Measurements from ENCODE around the gene ATP8A2.

Gene ATP8A2

DNA sequence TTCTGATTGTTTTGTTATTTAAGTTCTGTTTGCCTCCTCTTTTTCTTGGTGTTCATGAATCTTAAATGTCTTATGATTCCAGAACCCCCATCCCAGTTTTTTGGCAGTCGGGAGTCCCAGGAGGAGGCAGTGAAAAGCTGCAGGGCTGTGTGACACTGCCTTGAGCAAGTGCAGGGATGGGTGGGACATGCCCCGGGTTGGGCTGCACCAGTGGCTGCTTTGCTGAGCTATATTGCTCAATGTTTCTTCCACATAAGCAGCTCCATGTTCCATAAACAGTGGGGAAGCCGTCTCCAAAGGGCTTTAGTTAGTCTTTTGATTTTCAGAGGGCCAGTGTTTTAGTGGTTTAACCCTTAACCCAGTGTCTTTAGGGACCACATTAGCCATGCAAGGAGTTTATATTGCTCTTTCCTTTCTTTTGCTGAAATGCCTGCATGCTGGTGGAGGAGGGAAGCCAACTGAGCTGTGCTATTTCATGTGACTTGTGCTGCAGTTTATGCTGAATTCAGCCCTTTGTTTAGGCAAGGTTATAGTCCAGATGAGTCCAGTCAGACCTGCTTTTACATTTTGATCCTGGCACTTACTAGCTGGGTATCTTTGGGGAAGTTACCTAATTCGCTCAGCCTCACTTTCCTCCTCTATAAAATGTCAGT lies 13.1 kb downstream of the ATP8A2 start:
- Histone ChIP-seq H3K9ac (ENCODE audit: low read depth, low read length) (no peak overlapping the region), H3K27ac (ENCODE audit: low read depth, low read length) (no peak overlapping the region), H3K27me3 (ENCODE audit: insufficient read depth, low read length) (no peaks in the 10 kb centered on the region), H3K9me3 (ENCODE audit: insufficient read depth, low read depth, low read length) (no peaks in the 10 kb centered on the region), H3K4me3 (ENCODE audit: low read length) (no peak overlapping the region), H3K4me1 (ENCODE audit: insufficient read depth, low read length) (peaks cover 4% of the 10 kb centered on the region; the same call in 1 of the 2 replicates), H3K36me3 (ENCODE audit: insufficient read depth, low read length) (no peaks in the 10 kb centered on the region)
- WGBS: 55% methylated on average over 4 of the region's 4 CpGs

DNA sequence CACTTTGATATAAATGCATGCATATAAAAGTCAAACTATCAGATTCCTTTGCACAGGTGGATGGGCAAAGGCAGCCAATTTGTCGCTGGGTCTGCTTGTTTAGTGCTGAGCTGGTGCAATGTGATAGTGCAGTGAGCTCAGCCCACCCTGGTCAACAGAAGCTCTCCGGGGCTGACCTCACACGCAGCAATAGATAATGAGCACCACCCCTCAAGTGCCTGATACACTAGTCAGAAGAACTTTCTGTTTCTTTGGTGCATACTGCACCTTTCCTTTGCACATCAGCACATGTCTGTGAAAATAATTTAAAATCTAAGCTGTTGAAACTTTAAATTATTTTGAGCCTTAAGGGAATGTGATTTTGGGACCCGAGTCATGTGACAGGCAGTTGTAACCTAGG lies 20.2 kb downstream of the ATP8A2 start:
- Histone ChIP-seq H3K4me3 (ENCODE audit: low read length) (no peak overlapping the region), H3K27me3 (ENCODE audit: insufficient read depth, low read length) (no peaks in the 10 kb centered on the region), H3K9ac (ENCODE audit: low read depth, low read length) (no peak overlapping the region), H3K27ac (ENCODE audit: low read depth, low read length) (no peak overlapping the region), H3K4me1 (ENCODE audit: insufficient read depth, low read length) (no peaks in the 10 kb centered on the region), H3K36me3 (ENCODE audit: insufficient read depth, low read length) (no peaks in the 10 kb centered on the region), H3K9me3 (ENCODE audit: insufficient read depth, low read depth, low read length) (no peaks in the 10 kb centered on the region)
- 81% methylated on average over 4 of the region's 4 CpGs for WGBS

GRCh38 chr13:25394402-25395060 lies 22.8 kb downstream of the ATP8A2 start:
- no peaks in the 10 kb centered on the region for H3K9me3 ChIP-seq (ENCODE audit: insufficient read depth, low read depth, low read length)
- H3K27me3 ChIP-seq (ENCODE audit: insufficient read depth, low read length): no peaks in the 10 kb centered on the region
- no peaks in the 10 kb centered on the region for H3K36me3 ChIP-seq (ENCODE audit: insufficient read depth, low read length)
- H3K4me3 ChIP-seq (ENCODE audit: low read length): no peak overlapping the region
- no peak overlapping the region for H3K9ac ChIP-seq (ENCODE audit: low read depth, low read length)
- peaks cover 14% of the 10 kb centered on the region; the same call in 1 of the 2 replicates for H3K4me1 ChIP-seq (ENCODE audit: insufficient read depth, low read length)
- WGBS: 87% methylated on average over 4 of the region's 4 CpGs
- no peak overlapping the region for H3K27ac ChIP-seq (ENCODE audit: low read depth, low read length)

DNA sequence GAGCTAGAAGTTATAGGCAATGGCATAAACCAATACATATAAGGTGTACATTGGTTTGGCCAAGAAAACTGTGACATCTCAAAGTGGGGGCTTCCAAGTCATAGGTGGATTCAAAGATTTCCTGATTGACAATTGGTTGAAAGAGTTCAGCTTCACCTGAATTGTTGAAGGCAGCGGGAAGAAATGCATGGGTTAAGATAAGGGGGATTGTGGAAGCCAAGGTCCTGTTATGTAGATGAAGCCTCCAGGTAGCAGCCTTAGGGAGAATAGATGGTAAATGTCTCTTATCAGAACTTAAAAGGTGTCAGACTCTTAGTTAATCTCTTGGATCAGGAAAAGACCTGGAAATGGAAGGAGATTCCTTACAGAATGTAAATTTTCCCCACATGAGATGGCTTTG lies 26.0 kb downstream of the ATP8A2 start:
- no peaks in the 10 kb centered on the region for H3K27me3 ChIP-seq (ENCODE audit: insufficient read depth, low read length)
- no peaks in the 10 kb centered on the region for H3K9me3 ChIP-seq (ENCODE audit: insufficient read depth, low read depth, low read length)
- WGBS: 53% methylated on average over 1 of the region's 1 CpG
- H3K27ac ChIP-seq (ENCODE audit: low read depth, low read length): no peak overlapping the region
- H3K9ac ChIP-seq (ENCODE audit: low read depth, low read length): no peak overlapping the region
- peaks cover 14% of the 10 kb centered on the region; the same call in 1 of the 2 replicates for H3K4me1 ChIP-seq (ENCODE audit: insufficient read depth, low read length)
- H3K4me3 ChIP-seq (ENCODE audit: low read length): no peak overlapping the region
- no peaks in the 10 kb centered on the region for H3K36me3 ChIP-seq (ENCODE audit: insufficient read depth, low read length)

GRCh38 chr13:25400925-25401324 lies 29.2 kb downstream of the ATP8A2 start:
- 95% methylated on average over 6 of the region's 6 CpGs for WGBS
- Histone ChIP-seq H3K9me3 (ENCODE audit: insufficient read depth, low read depth, low read length) (no peaks in the 10 kb centered on the region), H3K9ac (ENCODE audit: low read depth, low read length) (no peak overlapping the region), H3K27ac (ENCODE audit: low read depth, low read length) (no peak overlapping the region), H3K36me3 (ENCODE audit: insufficient read depth, low read length) (no peaks in the 10 kb centered on the region), H3K27me3 (ENCODE audit: insufficient read depth, low read length) (no peaks in the 10 kb centered on the region), H3K4me1 (ENCODE audit: insufficient read depth, low read length) (peaks cover 14% of the 10 kb centered on the region; the same call in 1 of the 2 replicates), H3K4me3 (ENCODE audit: low read length) (no peak overlapping the region)

DNA sequence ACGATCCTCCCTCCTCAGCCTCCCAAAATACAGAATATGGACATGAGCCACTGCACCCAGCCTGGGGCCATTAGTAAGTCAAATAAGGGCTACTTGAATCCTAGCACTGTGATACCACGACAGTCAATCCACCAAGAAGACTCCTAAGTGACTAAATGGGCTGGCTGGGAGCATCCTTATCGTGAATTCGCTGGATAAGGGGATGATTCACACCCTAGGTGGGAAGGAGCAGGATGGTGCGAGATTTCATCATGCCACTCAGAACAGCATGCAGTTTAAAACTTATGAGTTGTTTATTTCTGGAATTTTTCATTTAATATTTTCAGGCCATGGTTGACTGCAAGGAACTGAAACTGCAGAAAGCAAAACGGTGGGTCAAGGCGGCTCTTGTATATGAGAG lies 30.2 kb downstream of the ATP8A2 start:
- H3K27me3 ChIP-seq (ENCODE audit: insufficient read depth, low read length): no peaks in the 10 kb centered on the region
- no peaks in the 10 kb centered on the region for H3K36me3 ChIP-seq (ENCODE audit: insufficient read depth, low read length)
- H3K4me3 ChIP-seq (ENCODE audit: low read length): no peak overlapping the region
- no peaks in the 10 kb centered on the region for H3K9me3 ChIP-seq (ENCODE audit: insufficient read depth, low read depth, low read length)
- no peak overlapping the region for H3K9ac ChIP-seq (ENCODE audit: low read depth, low read length)
- WGBS: 94% methylated on average over 7 of the region's 7 CpGs
- H3K4me1 ChIP-seq (ENCODE audit: insufficient read depth, low read length): peaks cover 14% of the 10 kb centered on the region; the same call in 1 of the 2 replicates
- H3K27ac ChIP-seq (ENCODE audit: low read depth, low read length): no peak overlapping the region

DNA sequence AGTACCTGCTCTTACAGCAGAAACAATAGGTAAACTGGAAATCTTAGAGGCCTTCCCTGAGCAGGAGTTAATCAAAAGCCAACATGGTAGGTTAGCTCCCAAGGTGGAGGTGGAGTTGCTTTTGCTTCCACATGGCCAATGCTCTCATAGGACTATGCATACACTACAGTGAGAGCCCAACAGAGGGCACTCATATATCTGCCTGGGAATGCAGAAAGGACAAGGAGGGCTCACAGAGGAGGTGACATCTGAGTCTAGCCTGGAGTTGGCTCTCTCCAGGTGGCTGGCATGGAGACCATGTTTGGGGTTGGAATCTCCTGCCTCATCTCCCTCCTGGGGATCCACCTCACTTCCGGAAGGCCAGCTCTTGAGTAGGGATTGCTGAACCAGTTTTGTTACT lies 34.6 kb downstream of the ATP8A2 start:
- H3K4me1 ChIP-seq (ENCODE audit: insufficient read depth, low read length): no peaks in the 10 kb centered on the region
- no peak overlapping the region for H3K4me3 ChIP-seq (ENCODE audit: low read length)
- no peaks in the 10 kb centered on the region for H3K36me3 ChIP-seq (ENCODE audit: insufficient read depth, low read length)
- peaks cover 7% of the 10 kb centered on the region; the same call in 1 of the 2 replicates for H3K9me3 ChIP-seq (ENCODE audit: insufficient read depth, low read depth, low read length)
- no peak overlapping the region for H3K27ac ChIP-seq (ENCODE audit: low read depth, low read length)
- no peak overlapping the region for H3K9ac ChIP-seq (ENCODE audit: low read depth, low read length)
- WGBS: 77% methylated on average over 1 of the region's 1 CpG
- H3K27me3 ChIP-seq (ENCODE audit: insufficient read depth, low read length): no peaks in the 10 kb centered on the region

DNA sequence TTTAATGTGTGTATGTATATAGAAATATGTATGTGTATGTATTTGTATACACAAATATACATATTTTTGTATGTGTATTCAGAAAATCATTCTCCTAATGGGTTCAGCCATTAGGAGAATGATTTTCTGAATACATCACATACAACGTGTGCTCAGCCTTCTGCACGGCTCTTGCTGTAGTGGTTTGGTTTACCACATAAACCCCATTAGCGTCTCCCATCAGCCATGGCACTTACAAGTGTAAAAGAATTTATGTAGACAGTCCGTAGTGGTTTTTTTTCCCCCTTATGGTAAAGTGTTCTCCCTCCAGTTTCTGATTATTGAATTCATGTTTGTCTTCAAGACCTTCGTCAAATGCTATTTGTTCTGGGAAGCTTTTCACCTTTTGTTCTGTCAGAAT lies 38.2 kb downstream of the ATP8A2 start:
- H3K4me1 ChIP-seq (ENCODE audit: insufficient read depth, low read length): no peaks in the 10 kb centered on the region
- no peaks in the 10 kb centered on the region for H3K36me3 ChIP-seq (ENCODE audit: insufficient read depth, low read length)
- 86% methylated on average over 4 of the region's 5 CpGs for WGBS
- no peak overlapping the region for H3K9ac ChIP-seq (ENCODE audit: low read depth, low read length)
- no peaks in the 10 kb centered on the region for H3K27me3 ChIP-seq (ENCODE audit: insufficient read depth, low read length)
- peaks cover 7% of the 10 kb centered on the region; the same call in 1 of the 2 replicates for H3K9me3 ChIP-seq (ENCODE audit: insufficient read depth, low read depth, low read length)
- no peak overlapping the region for H3K4me3 ChIP-seq (ENCODE audit: low read length)
- no peak overlapping the region for H3K27ac ChIP-seq (ENCODE audit: low read depth, low read length)

GRCh38 chr13:25415241-25415640 lies 43.5 kb downstream of the ATP8A2 start:
- H3K27ac ChIP-seq (ENCODE audit: low read depth, low read length): no peak overlapping the region
- no peaks in the 10 kb centered on the region for H3K27me3 ChIP-seq (ENCODE audit: insufficient read depth, low read length)
- H3K4me3 ChIP-seq (ENCODE audit: low read length): no peak overlapping the region
- no peaks in the 10 kb centered on the region for H3K36me3 ChIP-seq (ENCODE audit: insufficient read depth, low read length)
- WGBS: 89% methylated on average over 1 of the region's 1 CpG
- H3K9me3 ChIP-seq (ENCODE audit: insufficient read depth, low read depth, low read length): peaks cover 6% of the 10 kb centered on the region; the same call in 1 of the 2 replicates
- H3K9ac ChIP-seq (ENCODE audit: low read depth, low read length): no peak overlapping the region
- peaks cover 15% of the 10 kb centered on the region for H3K4me1 ChIP-seq (ENCODE audit: insufficient read depth, low read length)

DNA sequence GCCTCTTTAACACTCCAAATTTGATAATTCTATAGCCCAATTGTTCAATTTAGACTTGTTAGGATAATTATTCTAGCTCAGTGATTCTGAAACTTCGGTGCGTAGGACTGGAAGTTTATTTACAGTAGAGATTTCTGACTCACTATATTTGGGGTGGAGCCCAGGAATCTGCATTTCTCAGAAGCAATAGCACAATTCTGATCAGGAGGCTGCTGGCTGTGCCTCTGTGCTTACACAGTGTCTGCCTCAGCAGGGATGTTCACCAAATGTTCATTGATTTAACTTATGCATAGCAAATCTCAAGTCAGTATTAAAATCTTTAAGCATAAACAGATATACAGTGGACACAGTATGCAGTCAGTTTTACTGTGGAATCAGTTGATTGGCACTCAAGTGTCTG lies 45.8 kb downstream of the ATP8A2 start:
- Histone ChIP-seq H3K27me3 (ENCODE audit: insufficient read depth, low read length) (no peaks in the 10 kb centered on the region), H3K9ac (ENCODE audit: low read depth, low read length) (no peak overlapping the region), H3K27ac (ENCODE audit: low read depth, low read length) (no peak overlapping the region), H3K36me3 (ENCODE audit: insufficient read depth, low read length) (no peaks in the 10 kb centered on the region), H3K4me1 (ENCODE audit: insufficient read depth, low read length) (peaks cover 15% of the 10 kb centered on the region), H3K4me3 (ENCODE audit: low read length) (no peak overlapping the region), H3K9me3 (ENCODE audit: insufficient read depth, low read depth, low read length) (no peaks in the 10 kb centered on the region)
- WGBS: 88% methylated on average over 2 of the region's 2 CpGs

GRCh38 chr13:25420161-25420560 lies 48.4 kb downstream of the ATP8A2 start:
- Histone ChIP-seq H3K4me3 (ENCODE audit: low read length) (no peak overlapping the region), H3K27me3 (ENCODE audit: insufficient read depth, low read length) (no peaks in the 10 kb centered on the region), H3K9ac (ENCODE audit: low read depth, low read length) (no peak overlapping the region), H3K9me3 (ENCODE audit: insufficient read depth, low read depth, low read length) (no peaks in the 10 kb centered on the region), H3K36me3 (ENCODE audit: insufficient read depth, low read length) (no peaks in the 10 kb centered on the region), H3K27ac (ENCODE audit: low read depth, low read length) (no peak overlapping the region), H3K4me1 (ENCODE audit: insufficient read depth, low read length) (peaks cover 15% of the 10 kb centered on the region)
- WGBS: 76% methylated on average over 2 of the region's 2 CpGs
